ENCODE measurements around the gene PKP1.

DNA sequence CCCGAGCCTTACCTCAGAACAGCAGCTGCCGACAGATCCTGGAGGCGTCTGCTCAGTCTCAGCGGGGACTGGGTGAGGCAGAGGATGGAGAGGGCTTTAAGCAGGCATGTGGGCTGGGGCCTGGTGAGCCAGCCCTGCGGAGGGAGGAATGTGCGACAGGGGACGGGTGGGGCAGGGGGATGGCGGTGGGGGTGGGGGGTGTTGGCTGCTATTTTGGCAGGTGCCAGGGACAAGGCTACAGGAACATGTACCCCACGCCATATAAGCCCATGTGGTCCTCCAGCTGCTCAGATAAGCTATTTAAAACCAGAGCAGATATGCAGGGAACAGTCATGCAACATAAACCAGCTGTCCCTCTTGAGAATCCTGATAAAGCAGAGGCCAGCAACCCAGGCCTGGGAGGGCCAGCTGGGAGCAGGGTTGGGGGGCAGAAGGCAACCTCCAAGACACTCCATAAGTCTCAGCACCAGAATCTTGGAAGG is 94.3 kb downstream of the PKP1 start, which contains the start of gene TNNT2:
- no peak for TF ChIP-seq CTCF (IDR thresholded peaks at IDR 0.05)
- no peak for TF ChIP-seq ZFX (IDR thresholded peaks at IDR 0.05; ENCODE audit: borderline replicate concordance)

Measured in 22Rv1 (cell line).